Keratinocyte (primary cell): Measurements from ENCODE around the gene SUN5. TPM values are rescaled to one million over a fixed set of nuclear protein-coding genes. Genes with fewer than 3 reads are reported as not detected.

Experiments
- DNase-seq: peaks from one replicate; pipeline ENCODE4 v3.0.0-alpha.2; 2011; ENCODE audit warnings: low read depth, missing footprints, low spot score
- FAIRE-seq: peaks from 2 replicates; lab custom pipeline; 2011; peaks lifted over from hg19 to GRCh38; lab: Jason Lieb, UNC
- H2AFZ ChIP-seq: 2 replicates; pipeline ENCODE4 v1.6.0; 2012; ENCODE audit warnings: low read length, control low read depth, inconsistent platforms; ENCODE audit not compliant: control insufficient read depth
- H3K27ac ChIP-seq: 2 replicates; pipeline ENCODE4 v1.5.1; 2011; ENCODE audit warnings: low read length; ENCODE audit not compliant: control insufficient read depth, insufficient read depth
- H3K27me3 ChIP-seq: 3 replicates; pipeline ENCODE4 v1.6.0; 2011; ENCODE audit warnings: low read length; ENCODE audit not compliant: control insufficient read depth, insufficient read depth; ENCODE audit errors: extremely low read depth
- H3K36me3 ChIP-seq, 2 experiments: 2 replicates in 1 of 2; 3 replicates in 1 of 2; pipeline ENCODE4 v1.5.1; 2011; ENCODE audit warnings: low read length in 2 of 2, mild to moderate bottlenecking in 1 of 2; ENCODE audit not compliant: control insufficient read depth in 2 of 2, insufficient read depth in 2 of 2; ENCODE audit errors: extremely low read depth in 1 of 2
- H3K4me1 ChIP-seq: 3 replicates; pipeline ENCODE4 v1.5.1; 2011; ENCODE audit warnings: low read length; ENCODE audit not compliant: control insufficient read depth, insufficient read depth; ENCODE audit errors: extremely low read depth
- H3K4me2 ChIP-seq: 3 replicates; pipeline ENCODE4 v1.6.0; 2011; ENCODE audit warnings: low read depth, low read length; ENCODE audit not compliant: control insufficient read depth, insufficient read depth; ENCODE audit errors: extremely low read depth
- H3K4me3 ChIP-seq, 3 experiments: fragments of 200-600 bp in 1 of 3; sonication (generic) in 1 of 3; 2 replicates in 2 of 3; 3 replicates in 1 of 3; pipeline ENCODE4 v1.5.1; 2011 to 2016; ENCODE audit warnings: low read length in 3 of 3, mild to moderate bottlenecking in 3 of 3, control low read depth in 2 of 3, inconsistent platforms in 1 of 3, low read depth in 1 of 3, mixed read lengths in 1 of 3, mixed run types in 1 of 3, moderate library complexity in 1 of 3; ENCODE audit not compliant: control insufficient read depth in 2 of 3, insufficient read depth in 2 of 3; ENCODE audit errors: extremely low read depth in 1 of 3
- H3K79me2 ChIP-seq: 2 replicates; pipeline ENCODE4 v1.6.0; 2012; ENCODE audit warnings: low read length; ENCODE audit not compliant: control insufficient read depth, insufficient read depth
- H3K9ac ChIP-seq: 3 replicates; pipeline ENCODE4 v1.6.0; 2011; ENCODE audit warnings: low read length; ENCODE audit not compliant: control insufficient read depth, insufficient read depth; ENCODE audit errors: extremely low read depth
- H3K9me1 ChIP-seq: 3 replicates; pipeline ENCODE4 v1.6.0; 2011; ENCODE audit warnings: low read length; ENCODE audit not compliant: control insufficient read depth, insufficient read depth; ENCODE audit errors: extremely low read depth
- H3K9me3 ChIP-seq: 2 replicates; pipeline ENCODE4 v1.5.1; 2012; ENCODE audit warnings: low read depth, low read length; ENCODE audit not compliant: control insufficient read depth
- H4K20me1 ChIP-seq: 3 replicates; pipeline ENCODE4 v1.6.0; 2011; ENCODE audit warnings: low read length; ENCODE audit not compliant: control insufficient read depth, insufficient read depth; ENCODE audit errors: extremely low read depth
- CTCF ChIP-seq, 3 experiments: IDR thresholded peaks in 1 of 3; conservative IDR thresholded peaks in 1 of 3; optimal IDR thresholded peaks in 1 of 3; 2 replicates in 2 of 3; 3 replicates in 1 of 3; pipeline versions ENCODE3 to v1.5.1; 2011; ENCODE audit warnings: low read length in 3 of 3, mild to moderate bottlenecking in 3 of 3, moderate library complexity in 2 of 3, control low read depth in 1 of 3, inconsistent platforms in 1 of 3; ENCODE audit not compliant: insufficient read depth in 2 of 3; ENCODE audit errors: extremely low read depth in 1 of 3
- EZH2 ChIP-seq: IDR thresholded peaks from one replicate; pipeline ENCODE4 v1.6.1; 2012; ENCODE audit warnings: inconsistent platforms, mild to moderate bottlenecking, low read length, moderate library complexity
- dilution Hi-C: fragments of 300-500 bp; cut with MboI; formaldehyde crosslinking; loops from one replicate; pipeline ENCODE4 v1.7.0; 2020; ENCODE audit warnings: low sequenced_read_pairs; ENCODE audit not compliant: extremely low pct_ligation_motif_present
- polyA plus RNA-seq, 5 experiments: library from polyadenylated mRNA; depleted of rRNA in 3 of 5; stranded (reverse) in 3 of 5; stranded (forward) in 1 of 5; unstranded in 1 of 5; fragments of >200 nt; gene quantifications; 1 replicate in 1 of 5; 2 replicates in 3 of 5; 3 replicates in 1 of 5; pipeline versions ENCODE4 v1.2.1 to v1.2.3, GENCODE V29; 2011 to 2012; ENCODE audit warnings: missing spikeins in 2 of 5, low read depth in 1 of 5, low replicate concordance in 1 of 5

The SUN5 gene
- polyA plus RNA-seq, 1 donor (not counting 4 experiments of a cell fraction or from before 2014, with no cell fraction given): not detected

- no peak for FAIRE-seq
Observed at GRCh38 chr20:33013701-33014326, 9.6 kb upstream of the SUN5 start.

GRCh38 chr20:33012327-33013189 lies 8.3 kb upstream of the SUN5 start:
- Histone ChIP-seq H3K79me2 (no peaks in the 10 kb centered on the region), H3K9me3 (no peaks in the 10 kb centered on the region), H2AFZ (no peak overlapping the region), H3K4me3 (no peak overlapping the region), H3K4me2 (no peak overlapping the region), H3K4me1 (no peaks in the 10 kb centered on the region), H3K36me3 (no peaks in the 10 kb centered on the region), H3K27ac (no peak overlapping the region), H3K9me1 (no peaks in the 10 kb centered on the region), H3K9ac (no peak overlapping the region), H3K27me3 (peaks cover 3% of the 10 kb centered on the region), H4K20me1 (no peaks in the 10 kb centered on the region)
- TF ChIP-seq CTCF (optimal IDR thresholded peaks at IDR 0.05 in 1 of 3, IDR thresholded peaks at IDR 0.05 in 1 of 3, conservative IDR thresholded peaks at IDR 0.05 in 1 of 3; ENCODE audit: extremely low read depth in 1 of 3, insufficient read depth in 2 of 3, low read length in 3 of 3) (no peak), EZH2 (no peak)
- DNase-seq (no peak), FAIRE-seq (no peak)
- dilution Hi-C loops: no loop called here

More at GRCh38 chr20:33013701-33014326, 9.6 kb upstream of the SUN5 start:
- no peak for DNase-seq
- no peak for TF ChIP-seq EZH2
- TF ChIP-seq CTCF (optimal IDR thresholded peaks at IDR 0.05 in 1 of 3, IDR thresholded peaks at IDR 0.05 in 1 of 3, conservative IDR thresholded peaks at IDR 0.05 in 1 of 3; ENCODE audit: extremely low read depth in 1 of 3, insufficient read depth in 2 of 3, low read length in 3 of 3): no peak
- Histone ChIP-seq H3K79me2 (no peaks in the 10 kb centered on the region), H2AFZ (no peak overlapping the region), H3K36me3 (no peaks in the 10 kb centered on the region), H3K4me3 (no peak overlapping the region), H3K27ac (no peak overlapping the region), H3K9ac (no peak overlapping the region), H3K4me2 (no peak overlapping the region), H3K27me3 (peaks cover 3% of the 10 kb centered on the region), H3K4me1 (no peaks in the 10 kb centered on the region), H3K9me1 (no peaks in the 10 kb centered on the region), H3K9me3 (no peaks in the 10 kb centered on the region), H4K20me1 (no peaks in the 10 kb centered on the region)
- dilution Hi-C loops: no loop called here
